Heart left ventricle (tissue), 16 donors: ENCODE results near the gene CHST11. TPM values are rescaled to one million over a fixed set of nuclear protein-coding genes. Genes with fewer than 3 reads are reported as not detected.

Experiments
- ATAC-seq, 4 donors: fragments of 200-7000 bp; cut with Tn5 transposase; one replicate each; pipeline ENCODE4 v1.9.1; 2020 to 2022; ENCODE audit warnings: moderate library complexity in 4 of 4, mild to moderate bottlenecking in 3 of 4, moderate number of reproducible peaks in 1 of 4
- DNase-seq, 5 donors: peaks; one replicate each; pipeline ENCODE4 v3.0.0-alpha.2; 2020
- H3K27ac ChIP-seq, 12 donors: fragments of 200-600 bp; sonication (generic) in 4 of 12; one replicate each; pipeline versions ENCODE4 v1.5.0 to v1.8.0; 2016 to 2022; ENCODE audit warnings: mild to moderate bottlenecking in 2 of 12
- H3K27me3 ChIP-seq, 9 donors: fragments of 200-600 bp; sonication (generic) in 2 of 9; one replicate each; pipeline versions ENCODE4 v1.5.1 to v1.8.0; 2016 to 2022; ENCODE audit warnings: mild to moderate bottlenecking in 3 of 9
- H3K36me3 ChIP-seq, 9 donors: fragments of 200-600 bp; sonication (generic) in 2 of 9; one replicate each; pipeline versions ENCODE4 v1.5.0 to v1.8.0; 2018 to 2022; ENCODE audit warnings: mild to moderate bottlenecking in 2 of 9
- H3K4me1 ChIP-seq, 12 donors: fragments of 200-600 bp; sonication (generic) in 4 of 12; one replicate each; pipeline versions ENCODE4 v1.5.0 to v1.8.0; 2016 to 2022; ENCODE audit warnings: mild to moderate bottlenecking in 3 of 12
- H3K4me3 ChIP-seq, 12 donors: fragments of 200-600 bp; sonication (generic) in 4 of 12; one replicate each; pipeline versions ENCODE4 v1.5.0 to v1.8.0; 2017 to 2022; ENCODE audit warnings: mild to moderate bottlenecking in 9 of 12, moderate library complexity in 4 of 12
- H3K9me3 ChIP-seq, 12 donors: fragments of 200-600 bp; sonication (generic) in 4 of 12; one replicate each; pipeline versions ENCODE4 v1.5.0 to v1.8.0; 2016 to 2022; ENCODE audit warnings: mild to moderate bottlenecking in 1 of 12
- CTCF ChIP-seq, 12 donors: fragments of 200-600 bp; sonication (generic) in 4 of 12; IDR thresholded peaks; one replicate each; pipeline versions ENCODE4 v1.5.0 to v1.8.0; 2018 to 2022; ENCODE audit warnings: antibody characterized with exemption in 12 of 12, mild to moderate bottlenecking in 5 of 12
- POLR2A ChIP-seq, 2 donors: fragments of 450-650 bp; IDR thresholded peaks; one replicate each; pipeline ENCODE4 v1.6.1; 2017; ENCODE audit warnings: antibody characterized with exemption in 2 of 2, mild to moderate bottlenecking in 2 of 2, moderate library complexity in 2 of 2
- WGBS, 4 donors: extraction: QIAGEN DNeasy Blood & Tissue Kit in 2 of 4; methylation state at CpG; one replicate each; pipeline versions ENCODE4 v1.1.5 to v1.1.7; 2013 to 2018; 5-methylcytosine and 5-hydroxymethylcytosine counted together
- intact Hi-C, 10 donors: fragments of 100-400 bp; cut with DNase I; formaldehyde crosslinking; loops; one replicate each; pipeline versions ENCODE4 v1.11.1 to v1.14.2; 2022
- polyA plus RNA-seq, 2 donors: library from polyadenylated mRNA; stranded (reverse); fragments of 200-250 nt; gene quantifications; one replicate each; pipeline ENCODE4 v1.2.3, GENCODE V29; 2013
- total RNA-seq, 9 donors: library from RNA; depleted of rRNA in 2 of 9; stranded (reverse); fragments of >200 nt in 2 of 9; fragmentation: NEBNext Ultra II Directional in 3 of 9; extraction: Animal tissue kit (Norgen Biotek cat#: 25700) in 3 of 9; gene quantifications; one replicate each; pipeline versions ENCODE4 v1.1.0 to v1.2.4, GENCODE V29; 2016 to 2023
- donor health status: ischemic (EF 13 %, LVEDD 7.1; RV severe dilation, severe dysfunction).
- donor health status: healthy with polysubstance abuse.
- donor health status: DM: no; HTN: yes; CAD: no.
- donor health status: DM: no; HTN: no; CAD: no.
- donor health status: ischemic (EF 25% LVEDD 6.9; RV normal size, moderate dysfunction).
- donor health status: ischemic (EF 25% LVEDD 5.7; RV mildly dilated, moderate dysfunction).
- donor health status: healthy.
- donor health status: DM: yes; HTN: yes; CAD: no.
- donor health status: ischemic (EF 35%, LVEDD 5.7; RV mildly dilated, moderate dysfunction).
- donor health status: nonischemic (EF 11% LVEDD 7.7; RV severe dilation, severe dysfunction).
- donor health status: DM: yes; HTN: yes; CAD: no.
- donor health status: PGD.
- donor health status: ischemic (EF 29% LVEDD 5.4; RV normal size, mild dysfunction).
- donor health status: nonischemic (EF 23%, LVEDD 6.1; RV moderate dilation, normal function).

CHST11 gene
- total and polyA plus RNA-seq, 11 donors, result 1.1 to 16.9 (median 3.4) TPM

DNA sequence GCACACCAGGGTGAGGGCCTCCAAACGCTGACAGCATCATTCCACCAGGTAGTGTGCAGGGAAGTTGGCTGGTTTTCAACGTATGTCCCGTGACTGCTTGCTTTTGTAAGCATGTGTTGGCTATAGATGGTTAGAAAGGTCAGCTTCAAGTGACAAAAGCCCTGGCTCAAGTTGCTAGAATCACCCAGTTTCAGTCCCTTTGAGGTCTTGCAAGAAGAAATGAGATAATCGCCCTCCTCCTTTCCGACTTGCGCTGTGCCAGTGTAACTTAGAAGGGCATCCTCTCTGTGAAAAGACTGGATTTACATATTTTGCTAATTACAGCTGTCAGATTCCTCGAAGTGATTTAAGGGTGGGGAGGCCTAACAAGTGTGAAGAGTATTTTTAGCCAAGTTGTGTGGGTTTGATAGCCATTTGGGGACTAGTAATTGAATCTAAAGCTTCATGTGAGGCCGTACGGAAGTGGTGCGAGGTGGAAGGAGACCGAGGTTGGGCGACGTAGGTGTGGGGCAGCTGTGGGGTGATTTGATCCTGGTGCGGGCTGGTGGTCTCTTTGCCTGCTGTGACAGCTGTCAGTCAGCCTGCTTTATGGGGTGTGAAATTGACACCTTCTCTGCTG, 94.7 kb downstream of the CHST11 start:
- Histone ChIP-seq H3K4me1 (peaks cover 0 to 25% (median 0%) of the 10 kb centered on the region in 12 donors), H3K9me3 (peaks cover 0 to 12% (median 0%) of the 10 kb centered on the region in 12 donors), H3K27ac (no peak overlapping the region), H3K27me3 (no peaks in the 10 kb centered on the region), H3K4me3 (no peak overlapping the region), H3K36me3 (no peaks in the 10 kb centered on the region)
- no peak for DNase-seq
- TF ChIP-seq CTCF (IDR thresholded peaks at IDR 0.05), result no peak
- no peak for TF ChIP-seq POLR2A (IDR thresholded peaks at IDR 0.05)
- no peak for ATAC-seq
- WGBS, 4 donors, result 76 to 80% (median 79%) methylated on average over 14 of the region's 14 CpGs
- intact Hi-C loops, result no loop called here

- Histone ChIP-seq H3K4me1 (peaks cover 0 to 20% (median 0%) of the 10 kb centered on the region in 12 donors), H3K27me3 (no peaks in the 10 kb centered on the region), H3K4me3 (no peak overlapping the region), H3K9me3 (peaks cover 0 to 12% (median 0%) of the 10 kb centered on the region in 12 donors), H3K36me3 (no peaks in the 10 kb centered on the region), H3K27ac (no peak overlapping the region)
- DNase-seq (no peak), ATAC-seq (no peak)
- WGBS, 4 donors, result 95 to 99% (median 97%) methylated on average over 4 of the region's 4 CpGs
- intact Hi-C loops, result no loop called here
- TF ChIP-seq POLR2A (IDR thresholded peaks at IDR 0.05) (no peak), CTCF (IDR thresholded peaks at IDR 0.05) (no peak)
Measured at GRCh38 chr12:104553421-104553820, 96.7 kb downstream of the CHST11 start.

DNA sequence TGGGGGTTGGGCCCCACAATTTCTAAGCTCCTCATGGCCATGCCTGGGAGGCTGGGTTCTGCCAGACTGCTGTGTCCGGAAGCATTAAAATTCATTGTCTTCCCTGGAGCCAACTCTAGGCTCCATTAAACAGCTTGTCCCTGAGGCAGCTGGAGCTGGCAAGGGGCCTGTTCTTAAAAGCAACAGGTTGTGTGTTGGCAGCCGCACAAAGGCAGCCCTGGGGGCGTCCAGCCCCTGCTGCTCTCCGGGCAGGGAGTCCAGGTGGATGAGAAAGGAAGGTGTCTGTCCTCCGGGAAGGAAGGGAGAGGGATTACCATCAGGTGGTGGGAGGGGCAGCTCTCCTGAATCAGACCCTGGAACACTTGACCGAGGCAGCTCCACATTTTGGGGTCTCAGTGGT, 98.9 kb downstream of the CHST11 start:
- 45 to 64% (median 62%) methylated on average over 5 to 6 of the region's 6 CpGs for WGBS, 4 donors
- Histone ChIP-seq H3K27ac (no peak overlapping the region), H3K36me3 (no peaks in the 10 kb centered on the region), H3K9me3 (peaks cover 0 to 12% (median 0%) of the 10 kb centered on the region in 12 donors), H3K4me1 (peaks cover 0 to 20% (median 0%) of the 10 kb centered on the region in 12 donors), H3K27me3 (no peaks in the 10 kb centered on the region), H3K4me3 (no peak overlapping the region)
- intact Hi-C loops, result no loop called here
- TF ChIP-seq CTCF (IDR thresholded peaks at IDR 0.05) (no peak), POLR2A (IDR thresholded peaks at IDR 0.05) (no peak)
- ATAC-seq (no peak), DNase-seq (no peak)

GRCh38 chr12:104557488-104558195, 100.9 kb downstream of the CHST11 start:
- Histone ChIP-seq H3K27ac (no peak overlapping the region), H3K4me3 (no peak overlapping the region), H3K27me3 (no peaks in the 10 kb centered on the region), H3K36me3 (no peaks in the 10 kb centered on the region), H3K9me3 (peaks cover 0 to 12% (median 0%) of the 10 kb centered on the region in 12 donors), H3K4me1 (peaks cover 0 to 7% (median 0%) of the 10 kb centered on the region in 12 donors)
- DNase-seq (no peak), ATAC-seq (no peak)
- 81 to 93% (median 92%) methylated on average over 13 of the region's 13 CpGs for WGBS, 4 donors
- no peak for TF ChIP-seq CTCF (IDR thresholded peaks at IDR 0.05)
- TF ChIP-seq POLR2A (IDR thresholded peaks at IDR 0.05), result no peak
- intact Hi-C loops, result no loop called here
